GM12878 (cell line): ENCODE measurements around the gene RIMBP2. TPM values are rescaled to one million over a fixed set of nuclear protein-coding genes. Genes with fewer than 3 reads are reported as not detected.

Experiments
- ATAC-seq: fragments of 200-7000 bp; cut with Tn5 transposase; 3 replicates; pipeline ENCODE4 v1.9.1; 2020; ENCODE audit warnings: mild to moderate bottlenecking, moderate library complexity
- BruUV-seq: library from RNA; stranded (reverse); fragments of 400-500 nt; replicated peaks from 2 replicates; lab custom pipeline; 2021; lab: Mats Ljungman, UMichigan
- CTCF ChIA-PET: fragments of 300-600 bp; sonication (Branson Sonifier 250); formaldehyde crosslinking; extraction: SDS; loops from one replicate; lab custom pipeline; 2021; ENCODE audit warnings: inconsistent platforms; lab: Yijun Ruan, JAX
- POLR2A ChIA-PET: fragments of 350-600 bp; formaldehyde crosslinking; extraction: SDS; loops from one replicate; lab custom pipeline; 2021; ENCODE audit warnings: inconsistent platforms; lab: Charles Lee
- RAD21 ChIA-PET: fragments of 300-600 bp; sonication (Branson Sonifier 250); formaldehyde crosslinking; loops from one replicate; lab custom pipeline; 2023; ENCODE audit warnings: antibody characterized with exemption; ENCODE audit not compliant: unreplicated experiment; lab: Charles Lee
- SMC1A ChIA-PET: fragments of 300-600 bp; sonication (Branson Sonifier 250); formaldehyde crosslinking; loops from one replicate; lab custom pipeline; 2023; ENCODE audit not compliant: unreplicated experiment, uncharacterized antibody; lab: Charles Lee
- DNase-seq: peaks from one replicate; pipeline ENCODE4 v3.0.0-alpha.2; 2011; ENCODE audit warnings: low read depth, low spot score
- FAIRE-seq: peaks from 3 replicates; lab custom pipeline; 2011; peaks lifted over from hg19 to GRCh38; lab: Jason Lieb, UNC
- H2AFZ ChIP-seq: 2 replicates; pipeline ENCODE4 v1.6.0; 2011; ENCODE audit warnings: low read depth, low read length, control low read depth; ENCODE audit not compliant: control insufficient read depth
- H3K27ac ChIP-seq: 2 replicates; pipeline ENCODE4 v1.5.1; 2011; ENCODE audit warnings: control low read depth; ENCODE audit not compliant: control insufficient read depth, insufficient read depth
- H3K27me3 ChIP-seq, 2 experiments: replicated peaks in 1 of 2; 2 replicates each; pipeline versions ENCODE4 v1.6.0 to v1.6.1; 2011; ENCODE audit warnings: low read length in 1 of 2; ENCODE audit not compliant: control insufficient read depth in 2 of 2, insufficient read depth in 2 of 2
- H3K36me3 ChIP-seq, 2 experiments: 2 replicates each; pipeline ENCODE4 v1.5.1; 2011; ENCODE audit warnings: low read length in 1 of 2; ENCODE audit not compliant: control insufficient read depth in 2 of 2, insufficient read depth in 2 of 2
- H3K4me1 ChIP-seq: 2 replicates; pipeline ENCODE4 v1.6.1; 2011; ENCODE audit warnings: mild to moderate bottlenecking, low read length, moderate library complexity, mixed read lengths; ENCODE audit not compliant: control insufficient read depth, insufficient read depth
- H3K4me2 ChIP-seq: 2 replicates; pipeline ENCODE4 v1.6.0; 2011; ENCODE audit warnings: control low read depth; ENCODE audit not compliant: control insufficient read depth, insufficient read depth
- H3K4me3 ChIP-seq: fragments of 200-600 bp; sonication (generic); 2 replicates; pipeline ENCODE4 v1.5.1; 2016
- H3K79me2 ChIP-seq: 2 replicates; pipeline ENCODE4 v1.6.0; 2011; ENCODE audit warnings: low read length; ENCODE audit not compliant: control insufficient read depth, insufficient read depth
- H3K9ac ChIP-seq: 2 replicates; pipeline ENCODE4 v1.8.0; 2011; ENCODE audit warnings: low read length, control low read depth, mixed read lengths; ENCODE audit not compliant: control insufficient read depth, insufficient read depth
- H3K9me3 ChIP-seq: replicated peaks from 3 replicates; pipeline ENCODE4 v1.5.1; 2011; ENCODE audit warnings: mild to moderate bottlenecking, low read length; ENCODE audit not compliant: control insufficient read depth, insufficient read depth
- H4K20me1 ChIP-seq: 2 replicates; pipeline ENCODE4 v1.6.0; 2011; ENCODE audit not compliant: control insufficient read depth, insufficient read depth
- ATF7 ChIP-seq: fragments of 450-650 bp; IDR thresholded peaks from 2 replicates; pipeline ENCODE4 v1.6.1; 2016; ENCODE audit warnings: low read depth, mild to moderate bottlenecking
- CBX5 ChIP-seq: sonication (generic); IDR thresholded peaks from 2 replicates; pipeline ENCODE4 v1.6.1; 2016; ENCODE audit warnings: low read depth, moderate library complexity, mild to moderate bottlenecking, inconsistent platforms
- JUND ChIP-seq: IDR thresholded peaks from 2 replicates; pipeline ENCODE4 v1.6.1; 2012; ENCODE audit warnings: low read depth, mild to moderate bottlenecking, low read length, improper control_type of control experiment, moderate library complexity
- KAT2A ChIP-seq: conservative IDR thresholded peaks from 2 replicates; pipeline ENCODE4 v1.6.1; 2011; ENCODE audit warnings: low read depth, low read length; ENCODE audit not compliant: control insufficient read depth
- KLF5 ChIP-seq: fragments of 450-650 bp; IDR thresholded peaks from 2 replicates; pipeline ENCODE4 v1.6.1; 2014; ENCODE audit warnings: mild to moderate bottlenecking; ENCODE audit not compliant: partially characterized antibody
- NBN ChIP-seq: fragments of 450-650 bp; IDR thresholded peaks from 2 replicates; pipeline ENCODE4 v1.6.1; 2016
- NFYB ChIP-seq: IDR thresholded peaks from 2 replicates; pipeline ENCODE4 v1.6.1; 2011; ENCODE audit warnings: low read depth, mild to moderate bottlenecking, low read length, improper control_type of control experiment, moderate library complexity; ENCODE audit not compliant: insufficient read depth
- NR2C1 ChIP-seq: fragments of 450-650 bp; IDR thresholded peaks from 2 replicates; pipeline ENCODE4 v1.6.1; 2017; ENCODE audit warnings: antibody characterized with exemption, mild to moderate bottlenecking, moderate library complexity
- SIX5 ChIP-seq: IDR thresholded peaks from 2 replicates; pipeline ENCODE4 v1.6.1; 2011; ENCODE audit warnings: mild to moderate bottlenecking, low read depth, low read length, moderate library complexity; ENCODE audit not compliant: severe bottlenecking
- SMAD1 ChIP-seq: fragments of 450-650 bp; IDR thresholded peaks from 2 replicates; pipeline ENCODE4 v1.6.1; 2018; ENCODE audit warnings: mild to moderate bottlenecking, low read depth; ENCODE audit not compliant: partially characterized antibody
- SPI1 ChIP-seq: IDR thresholded peaks from 2 replicates; pipeline ENCODE4 v1.6.1; 2011; ENCODE audit warnings: low read depth, mild to moderate bottlenecking, low read length, moderate library complexity, borderline replicate concordance; ENCODE audit not compliant: insufficient read depth
- STAT1 ChIP-seq: fragments of 450-650 bp; conservative IDR thresholded peaks from 2 replicates; pipeline ENCODE4 v1.6.1; 2014; ENCODE audit warnings: antibody characterized with exemption, mild to moderate bottlenecking
- SUZ12 ChIP-seq: fragments of 200-600 bp; sonication (generic); IDR thresholded peaks from one replicate; pipeline ENCODE4 v1.6.1; 2018; ENCODE audit warnings: antibody characterized with exemption, mild to moderate bottlenecking; ENCODE audit not compliant: unreplicated experiment
- ZBED1 ChIP-seq: IDR thresholded peaks from 2 replicates; pipeline ENCODE4 v1.6.1; 2016; ENCODE audit warnings: borderline replicate concordance
- WGBS: methylation state at CpG from one replicate; pipeline ENCODE4 v1.1.6; 2016; ENCODE audit warnings: low lambda C conversion rate; ENCODE audit not compliant: insufficient replicate concordance, insufficient coverage; ENCODE audit errors: missing lambda C conversion rate; 5-methylcytosine and 5-hydroxymethylcytosine counted together
- in situ Hi-C: fragments of 300-500 bp; cut with MboI; formaldehyde crosslinking; loops from 9 replicates; pipeline ENCODE4 v1.14.3; 2018; ENCODE audit warnings: mixed read lengths
- intact Hi-C: fragments of 100-400 bp; cut with micrococcal nuclease; formaldehyde crosslinking; loops from one replicate; pipeline ENCODE4 v1.14.2; 2022; ENCODE audit not compliant: unreplicated experiment
- polyA plus RNA-seq, 11 experiments: library from polyadenylated mRNA; depleted of rRNA in 4 of 11; unstranded in 6 of 11; stranded (reverse) in 5 of 11; fragments of >200 nt; fragmentation: Nextera tagmentation in 4 of 11; fragmentation: Illumina TruSeq in 1 of 11; extraction: Ambion mirVana in 4 of 11; extraction: Trizol in 1 of 11; gene quantifications; 1 replicate in 1 of 11; 2 replicates in 10 of 11; pipeline versions ENCODE4 v1.2.1 to v1.2.3, GENCODE V29; 2011 to 2016; ENCODE audit warnings: inconsistent platforms in 2 of 11, missing spikeins in 2 of 11, low read depth in 1 of 11
- total RNA-seq, 4 experiments: library from RNA; depleted of rRNA in 3 of 4; stranded (reverse); fragments of >200 nt in 3 of 4; fragmentation: Illumina TruSeq in 1 of 4; extraction: Trizol in 1 of 4; gene quantifications; 2 replicates each; pipeline versions ENCODE4 v1.2.1 to v1.2.3, GENCODE V29; 2013 to 2021
- TF ChIP-seq, protein P1 (sequence below): IDR thresholded peaks from 2 replicates; pipeline ENCODE4 v1.6.1; 2012; ENCODE audit warnings: low read depth, low read length, improper control_type of control experiment

The RIMBP2 gene
- total and polyA plus RNA-seq, 10 of the 15 experiments (the other 5 are each of a cell fraction or from before 2014, with no cell fraction given), result 0.04 to 2.9 (median 0.07) TPM; not detected in 1

GRCh38 chr12:130712346-130713065, 3.6 kb downstream of the RIMBP2 start:
- CTCF ChIA-PET, result no interaction called here
- peaks cover 11% of the 10 kb centered on the region for H3K79me2 ChIP-seq
- H3K4me1 ChIP-seq, result no peaks in the 10 kb centered on the region
- no peak overlapping the region for H3K9ac ChIP-seq
- no peak overlapping the region for H3K27ac ChIP-seq
- SMC1A ChIA-PET, result no interaction called here
- no peak for DNase-seq
- RAD21 ChIA-PET, result interaction anchor here (1.0 kb wide), 1 partner anchor 78 kb away, joined by 3 read pairs; no protein-coding TSS in a partner anchor
- TF ChIP-seq JUND, result no peak
- TF ChIP-seq ZBED1, result no peak
- no peak for TF ChIP-seq NR2C1
- TF ChIP-seq CBX5, result no peak
- TF ChIP-seq SUZ12, result no peak
- TF ChIP-seq ATF7, result no peak
- no peak for TF ChIP-seq NFYB
- TF ChIP-seq, protein P1, sequence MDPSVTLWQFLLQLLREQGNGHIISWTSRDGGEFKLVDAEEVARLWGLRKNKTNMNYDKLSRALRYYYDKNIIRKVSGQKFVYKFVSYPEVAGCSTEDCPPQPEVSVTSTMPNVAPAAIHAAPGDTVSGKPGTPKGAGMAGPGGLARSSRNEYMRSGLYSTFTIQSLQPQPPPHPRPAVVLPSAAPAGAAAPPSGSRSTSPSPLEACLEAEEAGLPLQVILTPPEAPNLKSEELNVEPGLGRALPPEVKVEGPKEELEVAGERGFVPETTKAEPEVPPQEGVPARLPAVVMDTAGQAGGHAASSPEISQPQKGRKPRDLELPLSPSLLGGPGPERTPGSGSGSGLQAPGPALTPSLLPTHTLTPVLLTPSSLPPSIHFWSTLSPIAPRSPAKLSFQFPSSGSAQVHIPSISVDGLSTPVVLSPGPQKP, result no peak
- TF ChIP-seq KAT2A, result no peak
- TF ChIP-seq SMAD1, result no peak
- TF ChIP-seq KLF5, result no peak
- TF ChIP-seq SIX5, result no peak
- no peak for TF ChIP-seq SPI1
- TF ChIP-seq NBN, result no peak
- no peak for TF ChIP-seq STAT1
- TF ChIP-seq, all 136 proteins: peak for 0
- Histone ChIP-seq H4K20me1 (no peaks in the 10 kb centered on the region), H3K9me3 (no peaks in the 10 kb centered on the region), H3K36me3 (no peaks in the 10 kb centered on the region), H2AFZ (no peak overlapping the region), H3K4me3 (no peak overlapping the region), H3K27me3 (no peaks in the 10 kb centered on the region; a peak in 1 of 4 replicates), H3K4me2 (no peak overlapping the region)
- intact Hi-C loops, result loop anchor here (10.0 kb wide), 1 partner anchor 138 kb away; no protein-coding TSS in a partner anchor
- FAIRE-seq (no peak), ATAC-seq (no peak)
- no TSS peak for BruUV-seq
- POLR2A ChIA-PET, result no interaction called here
- 50% methylated on average over 20 of the region's 20 CpGs for WGBS
- in situ Hi-C loops, result no loop called here
